ENCODE data around the gene SPX.

DNA sequence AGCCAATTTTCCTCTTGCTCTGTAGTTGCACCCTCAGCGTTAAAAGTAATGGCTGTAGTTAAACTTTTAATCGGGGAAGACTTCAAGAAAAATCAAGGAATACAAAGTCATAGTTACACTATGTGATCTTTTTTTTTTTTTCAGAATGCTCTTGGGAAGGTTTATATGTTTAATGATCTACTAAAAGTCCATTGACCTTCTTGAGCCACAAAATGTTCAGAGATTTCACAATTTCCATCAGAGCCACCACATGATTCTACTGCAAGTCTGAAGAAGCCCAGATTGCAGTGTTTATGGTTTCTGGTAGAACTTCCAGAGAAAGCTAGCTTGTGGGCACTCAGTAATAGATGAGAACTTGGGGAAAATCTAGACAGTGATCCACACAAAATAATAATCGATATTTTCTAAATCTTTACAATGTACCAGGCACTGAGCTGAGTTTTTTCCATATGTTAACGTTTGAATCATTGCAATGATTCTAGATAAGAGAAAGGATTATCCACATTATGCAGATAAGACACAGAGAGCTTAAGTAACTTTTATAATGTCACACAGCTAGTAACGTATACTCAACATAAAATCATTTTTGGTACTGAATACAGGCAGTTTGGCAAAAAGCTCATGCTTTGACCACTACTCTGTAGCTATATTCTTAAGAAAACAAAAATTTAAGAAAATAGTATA is 40.3 kb downstream of the SPX start:
- TF ChIP-seq, protein P1, sequence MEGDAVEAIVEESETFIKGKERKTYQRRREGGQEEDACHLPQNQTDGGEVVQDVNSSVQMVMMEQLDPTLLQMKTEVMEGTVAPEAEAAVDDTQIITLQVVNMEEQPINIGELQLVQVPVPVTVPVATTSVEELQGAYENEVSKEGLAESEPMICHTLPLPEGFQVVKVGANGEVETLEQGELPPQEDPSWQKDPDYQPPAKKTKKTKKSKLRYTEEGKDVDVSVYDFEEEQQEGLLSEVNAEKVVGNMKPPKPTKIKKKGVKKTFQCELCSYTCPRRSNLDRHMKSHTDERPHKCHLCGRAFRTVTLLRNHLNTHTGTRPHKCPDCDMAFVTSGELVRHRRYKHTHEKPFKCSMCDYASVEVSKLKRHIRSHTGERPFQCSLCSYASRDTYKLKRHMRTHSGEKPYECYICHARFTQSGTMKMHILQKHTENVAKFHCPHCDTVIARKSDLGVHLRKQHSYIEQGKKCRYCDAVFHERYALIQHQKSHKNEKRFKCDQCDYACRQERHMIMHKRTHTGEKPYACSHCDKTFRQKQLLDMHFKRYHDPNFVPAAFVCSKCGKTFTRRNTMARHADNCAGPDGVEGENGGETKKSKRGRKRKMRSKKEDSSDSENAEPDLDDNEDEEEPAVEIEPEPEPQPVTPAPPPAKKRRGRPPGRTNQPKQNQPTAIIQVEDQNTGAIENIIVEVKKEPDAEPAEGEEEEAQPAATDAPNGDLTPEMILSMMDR (conservative IDR thresholded peaks at IDR 0.05) = no peak
- no peak for TF ChIP-seq EZH2 (IDR thresholded peaks at IDR 0.05; ENCODE audit: low read depth)

Measured in PC-9 (cell line).